D721Med (cell line): ENCODE measurements around the gene CIAO3.

ENCODE experiments used
- DNase-seq: peaks from one replicate; pipeline ENCODE4 v3.0.0; 2011; ENCODE audit warnings: low spot score; ENCODE audit not compliant: insufficient read length
- FAIRE-seq: peaks from 2 replicates; lab custom pipeline; 2011; peaks lifted over from hg19 to GRCh38; lab: Jason Lieb, UNC
- CTCF ChIP-seq: IDR thresholded peaks from 2 replicates; pipeline ENCODE4 v1.5.1; 2012; ENCODE audit warnings: mild to moderate bottlenecking, control low read depth; ENCODE audit not compliant: insufficient read depth; ENCODE audit errors: missing control alignments

Gene CIAO3

GRCh38 chr16:705431-706188 lies 35.2 kb downstream of the CIAO3 start, which contains the start of gene FBXL16:
Gene FBXL16 (minus strand): TSS chr16:705801. CDS start chr16:697405, 8,396 bp downstream.
- FAIRE-seq (no peak), DNase-seq (peak; percentile 95)
- TF ChIP-seq CTCF, result no peak

DNA sequence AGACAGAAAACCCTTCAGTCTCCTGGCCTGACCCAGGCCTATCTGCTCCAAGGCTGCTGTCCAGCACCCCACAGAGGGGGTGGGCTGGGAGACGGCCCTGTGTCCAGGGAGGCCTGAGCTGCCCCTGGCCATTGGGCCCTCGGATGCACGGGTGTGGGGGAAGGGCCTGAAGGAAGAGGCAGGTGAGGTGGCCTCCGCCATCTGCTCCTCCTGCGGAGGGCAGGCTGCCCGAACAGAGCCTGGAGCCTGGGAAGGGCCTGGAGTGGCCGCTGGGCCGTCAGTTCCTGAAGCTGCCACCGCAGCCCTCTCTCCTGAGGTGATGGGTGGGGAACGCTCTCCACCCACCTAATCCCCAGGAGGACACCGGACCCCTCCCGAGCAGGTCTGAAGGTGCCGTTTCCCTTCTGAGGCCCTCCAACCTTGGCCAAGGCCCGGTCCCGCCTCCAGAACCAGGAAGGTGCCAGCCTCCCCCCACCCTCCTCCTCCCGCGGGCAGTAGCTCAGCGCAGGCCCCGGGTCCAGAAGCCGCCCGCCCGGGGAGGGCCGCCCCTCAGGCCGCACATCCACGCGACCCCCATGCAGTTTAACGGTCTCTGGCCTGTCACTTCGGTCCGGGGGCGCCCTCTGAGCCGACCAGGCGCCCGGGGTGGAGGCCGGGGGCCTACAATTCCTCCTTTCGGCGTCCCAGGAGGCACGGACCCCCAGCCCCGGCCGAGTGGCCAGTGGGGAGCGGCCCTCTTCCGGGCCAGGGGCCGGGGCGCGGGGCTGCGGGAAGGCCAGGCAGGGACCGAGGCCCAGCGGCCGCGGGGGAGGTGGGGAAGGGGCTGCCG lies 36.0 kb downstream of the CIAO3 start:
- no peak for TF ChIP-seq CTCF
- FAIRE-seq (no peak), DNase-seq (no peak)

- no peak for TF ChIP-seq CTCF
- FAIRE-seq, result no peak
- DNase-seq, result no peak
Measured at GRCh38 chr16:704047-704446, 36.8 kb downstream of the CIAO3 start.

- FAIRE-seq, result no peak
- DNase-seq, result no peak
- no peak for TF ChIP-seq CTCF
Measured at GRCh38 chr16:703406-703805, 37.4 kb downstream of the CIAO3 start.

DNA sequence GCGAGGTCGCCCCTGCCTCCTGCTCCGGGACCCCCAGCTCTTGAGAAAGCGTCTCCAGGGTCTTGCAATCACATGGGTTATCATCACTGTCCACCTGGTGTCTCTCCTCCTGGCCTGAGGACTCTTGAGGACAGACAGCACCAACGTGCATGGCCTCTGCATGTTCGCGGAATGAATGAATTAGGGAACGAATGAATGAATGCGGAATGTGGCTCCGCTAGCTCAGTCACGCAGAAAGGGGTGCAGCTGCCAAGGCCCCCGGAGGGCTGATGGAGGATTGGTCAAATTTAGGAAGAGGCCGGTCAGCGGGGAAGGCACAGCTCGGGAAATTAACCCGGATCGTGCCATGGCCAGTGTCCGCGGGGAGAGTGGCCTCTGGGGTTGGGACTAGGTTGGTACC lies 38.5 kb downstream of the CIAO3 start:
- TF ChIP-seq CTCF, result no peak
- FAIRE-seq, result no peak
- no peak for DNase-seq

DNA sequence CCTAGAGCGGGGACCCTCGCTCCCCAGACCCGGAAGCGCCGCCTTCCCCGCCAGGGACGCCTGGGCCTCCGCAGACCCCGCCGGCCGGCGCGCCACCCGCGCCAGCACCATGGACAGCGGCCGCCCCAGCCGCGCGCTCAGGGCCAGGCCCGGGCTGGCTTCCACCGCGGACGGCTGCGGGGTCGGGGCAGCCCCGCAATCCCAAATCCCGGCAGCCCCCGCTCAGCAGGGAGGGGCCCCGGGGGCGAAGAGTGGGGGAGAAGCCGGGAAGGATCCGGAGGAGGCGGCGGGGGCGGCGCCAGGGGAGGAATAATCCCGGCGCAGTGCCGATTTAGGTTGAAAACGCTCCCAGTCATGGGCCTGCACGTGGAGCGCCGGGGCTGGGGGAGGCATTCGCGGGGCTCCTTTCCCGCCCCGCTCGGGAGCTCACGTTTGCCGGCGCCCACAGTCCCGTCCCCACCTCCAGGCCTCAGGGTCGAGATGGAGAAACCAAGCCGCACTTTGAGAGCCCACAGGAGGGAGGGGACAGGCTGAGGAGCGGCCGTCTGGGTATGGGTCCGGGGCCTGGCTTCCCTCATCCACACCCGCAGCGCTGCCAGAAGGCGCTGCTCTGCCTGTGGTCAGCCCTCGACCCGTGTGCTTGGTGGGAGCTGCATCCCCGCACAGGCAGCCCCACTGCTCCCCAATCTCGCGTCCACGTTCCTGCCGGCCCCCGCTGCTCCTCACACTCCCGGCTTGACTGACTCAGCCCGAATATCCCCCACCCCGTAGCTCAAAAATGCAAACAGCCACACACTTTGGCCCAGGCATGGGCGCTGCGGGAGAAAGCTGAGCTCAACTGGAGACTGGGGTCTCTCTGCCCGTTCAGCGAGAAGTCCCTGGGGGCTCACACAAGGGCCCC lies 39.9 kb downstream of the CIAO3 start:
- DNase-seq (no peak), FAIRE-seq (no peak)
- no peak for TF ChIP-seq CTCF
